NCI-H2029 (cell line): Measurements from ENCODE around the gene GMPR2.
"Not testable (repeated sequence)": the region's sequence is repeated elsewhere in the genome, so short reads cannot be mapped to it uniquely, and the experiment has no call there.

Source experiments
- DNase-seq: peaks from one replicate; lab custom pipeline; 2025; lab: John Stamatoyannopoulos, UW

Gene GMPR2

GRCh38 chr14:24202538-24202937 is 30.2 kb upstream of the GMPR2 start:
- not testable (repeated sequence) for DNase-seq

DNA sequence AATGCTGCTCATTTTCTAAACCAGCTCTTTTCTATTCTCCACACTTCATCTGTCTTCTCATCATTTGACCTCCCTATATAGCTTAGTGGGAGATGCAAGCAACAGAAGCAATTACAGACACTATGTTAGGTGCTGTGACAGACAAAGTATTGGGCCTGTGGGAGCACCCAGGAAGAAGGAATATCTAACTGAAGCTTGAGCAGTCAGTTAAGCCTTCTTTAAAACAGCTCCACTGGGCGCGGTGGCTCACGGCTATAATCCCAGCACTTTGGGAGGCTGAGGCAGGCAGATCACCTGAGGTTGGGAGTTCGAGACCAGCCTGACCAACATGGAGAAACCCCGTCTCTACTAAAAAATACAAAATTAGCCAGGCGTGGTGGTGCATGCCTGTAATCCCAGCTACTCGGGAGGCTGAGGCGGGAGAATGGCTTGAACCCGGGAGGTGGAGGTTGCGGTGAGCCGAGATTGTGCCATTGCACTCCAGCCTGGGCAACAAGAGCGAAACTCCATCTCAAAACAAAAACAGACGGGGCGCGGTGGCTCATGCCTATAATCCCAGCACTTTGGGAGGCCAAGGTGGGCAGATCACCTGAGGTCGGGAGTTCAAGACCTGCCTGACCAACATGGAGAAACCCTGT is 29.4 kb upstream of the GMPR2 start:
- not testable (repeated sequence) for DNase-seq

- no peak for DNase-seq
Measured at GRCh38 chr14:24204163-24205146, 28.3 kb upstream of the GMPR2 start.

DNA sequence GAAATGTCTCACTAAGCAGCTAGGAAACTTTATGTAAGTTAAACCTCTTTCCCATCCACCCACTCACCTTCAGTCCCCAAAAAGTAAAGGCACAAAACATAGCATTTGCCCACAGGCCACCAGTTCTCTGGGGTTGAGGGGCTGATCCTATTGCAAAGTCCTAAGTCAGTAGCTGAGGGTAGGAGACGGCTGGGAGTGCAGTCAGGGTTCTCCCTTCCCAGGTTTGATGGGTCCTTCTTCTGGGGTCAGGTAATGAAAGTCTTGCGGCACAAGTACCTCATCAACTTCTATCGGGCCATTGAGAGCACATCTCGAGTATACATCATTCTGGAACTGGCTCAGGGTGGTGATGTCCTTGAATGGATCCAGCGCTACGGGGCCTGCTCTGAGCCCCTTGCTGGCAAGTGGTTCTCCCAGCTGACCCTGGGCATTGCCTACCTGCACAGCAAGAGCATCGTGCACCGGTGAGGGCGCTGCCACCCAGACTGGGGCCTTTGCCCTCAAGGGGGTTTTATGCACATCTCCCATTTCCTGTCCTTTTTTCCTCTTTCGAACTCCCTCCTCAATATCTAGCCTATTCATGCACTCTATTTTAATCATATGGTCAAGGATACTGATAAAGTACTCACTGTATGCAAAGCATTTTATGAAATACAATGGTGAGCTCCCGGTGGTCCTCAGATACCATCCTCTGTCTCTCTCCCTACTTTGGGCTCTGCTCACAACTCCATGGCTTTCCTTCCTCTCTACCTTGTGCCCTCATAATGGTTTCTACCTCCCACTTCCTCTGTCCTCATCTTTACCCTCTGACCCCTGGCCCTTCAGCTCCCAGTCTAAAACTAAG is 26.2 kb upstream of the GMPR2 start:
- DNase-seq: no peak

DNA sequence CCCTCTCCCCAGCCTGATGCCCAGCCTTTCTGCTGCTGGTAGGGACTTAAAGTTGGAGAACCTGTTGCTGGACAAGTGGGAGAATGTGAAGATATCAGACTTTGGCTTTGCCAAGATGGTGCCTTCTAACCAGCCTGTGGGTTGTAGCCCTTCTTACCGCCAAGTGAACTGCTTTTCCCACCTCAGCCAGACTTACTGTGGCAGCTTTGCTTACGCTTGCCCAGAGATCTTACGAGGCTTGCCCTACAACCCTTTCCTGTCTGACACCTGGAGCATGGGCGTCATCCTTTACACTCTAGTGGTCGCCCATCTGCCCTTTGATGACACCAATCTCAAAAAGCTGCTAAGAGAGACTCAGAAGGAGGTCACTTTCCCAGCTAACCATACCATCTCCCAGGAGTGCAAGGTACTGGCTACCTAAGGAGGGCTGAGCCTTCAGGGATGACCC is 25.6 kb upstream of the GMPR2 start:
- no peak for DNase-seq

GRCh38 chr14:24207625-24208024 is 25.1 kb upstream of the GMPR2 start:
- DNase-seq: no peak

- no peak for DNase-seq
Measured at GRCh38 chr14:24211311-24211710, 21.4 kb upstream of the GMPR2 start.

GRCh38 chr14:24212924-24213865 is 19.5 kb upstream of the GMPR2 start, which contains the start of gene CHMP4A:
TSS of gene CHMP4A (minus strand) at chr14:24213488. CDS start at chr14:24213439, 49 bp downstream.
- DNase-seq: peak; percentile 96

- no peak for DNase-seq
Measured at GRCh38 chr14:24213866-24214662, 18.7 kb upstream of the GMPR2 start.

DNA sequence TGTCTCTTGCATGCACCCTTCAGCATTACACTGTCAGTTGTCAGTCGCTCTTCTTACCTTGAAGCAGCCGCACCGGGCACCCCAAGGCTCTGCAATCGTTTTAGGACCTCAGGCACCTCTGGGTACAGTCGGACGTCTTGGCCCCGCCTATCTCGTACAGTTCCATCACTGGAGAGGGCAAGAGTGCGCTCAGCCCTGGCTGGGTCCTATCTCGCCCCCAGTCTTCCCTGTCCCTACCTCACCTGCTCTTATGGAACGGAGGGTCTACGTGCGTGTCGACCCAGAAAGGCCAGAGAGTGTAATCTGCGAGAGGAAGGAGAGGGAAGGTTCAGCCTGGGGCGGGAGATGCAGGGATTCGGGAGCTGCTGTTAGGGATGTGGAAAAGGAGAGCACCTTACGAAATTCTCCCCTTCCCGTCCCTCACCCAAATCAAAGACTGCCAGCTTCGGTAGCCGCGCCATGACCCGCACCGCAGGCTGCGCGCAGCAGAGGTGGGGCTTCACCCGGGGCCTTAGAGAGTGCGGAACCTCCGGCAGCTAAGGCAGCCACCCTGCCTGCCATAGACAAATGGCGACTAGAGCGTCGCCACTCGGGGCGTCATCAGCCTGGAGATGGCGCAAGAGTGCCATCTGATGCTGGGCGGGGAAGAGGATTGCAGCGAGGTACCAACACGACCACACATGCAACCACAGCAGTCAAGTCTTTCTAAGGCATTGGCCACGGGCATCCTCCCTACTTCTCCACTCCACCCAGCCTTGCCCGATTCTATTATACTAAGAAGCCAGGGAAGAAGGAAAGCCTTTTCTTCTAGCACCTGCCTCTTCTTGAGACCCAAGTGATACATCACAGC is 17.0 kb upstream of the GMPR2 start, which contains the start of gene MDP1:
TSS of gene MDP1 (minus strand) at position 572 of the 850 bp plus-strand sequence. CDS start at position 461, 111 bp downstream.
- peak; percentile 91 for DNase-seq

DNA sequence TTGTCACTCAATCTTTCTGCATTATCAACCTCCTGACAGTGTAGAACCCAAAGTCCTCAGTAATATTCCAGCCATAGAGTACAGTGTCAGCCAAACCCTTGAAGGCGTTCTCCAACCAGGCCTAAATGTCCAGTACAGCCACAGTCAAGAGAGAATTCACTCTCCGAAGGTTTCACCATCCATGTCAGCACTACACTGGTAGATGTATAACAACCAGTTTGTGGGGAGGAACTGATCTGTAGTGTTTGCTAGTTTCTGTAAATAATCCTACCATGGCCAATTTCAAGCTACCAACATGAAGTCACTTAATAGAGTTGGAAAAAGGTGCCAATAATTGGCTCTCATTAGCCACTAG is 16.4 kb upstream of the GMPR2 start:
- no peak for DNase-seq

DNA sequence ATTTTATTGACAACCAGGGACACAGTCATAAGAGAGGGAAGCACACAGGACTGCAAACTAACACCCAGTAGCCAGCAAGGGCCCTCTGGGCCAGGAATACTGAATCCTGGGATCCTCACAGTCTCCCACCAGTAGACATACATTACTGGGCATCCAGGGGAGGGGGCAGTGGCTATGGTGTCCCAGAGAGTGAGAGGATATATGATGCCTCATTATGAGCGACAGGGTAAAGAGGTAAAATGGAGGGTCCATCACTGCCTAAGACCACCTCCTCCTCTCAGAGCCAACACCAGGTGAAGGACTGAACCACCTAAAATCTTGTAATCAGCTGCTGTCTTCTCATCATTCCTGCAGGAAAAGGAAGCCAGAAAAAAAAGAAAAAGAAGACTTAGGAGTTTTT is 15.9 kb upstream of the GMPR2 start:
- not testable (repeated sequence) for DNase-seq

DNA sequence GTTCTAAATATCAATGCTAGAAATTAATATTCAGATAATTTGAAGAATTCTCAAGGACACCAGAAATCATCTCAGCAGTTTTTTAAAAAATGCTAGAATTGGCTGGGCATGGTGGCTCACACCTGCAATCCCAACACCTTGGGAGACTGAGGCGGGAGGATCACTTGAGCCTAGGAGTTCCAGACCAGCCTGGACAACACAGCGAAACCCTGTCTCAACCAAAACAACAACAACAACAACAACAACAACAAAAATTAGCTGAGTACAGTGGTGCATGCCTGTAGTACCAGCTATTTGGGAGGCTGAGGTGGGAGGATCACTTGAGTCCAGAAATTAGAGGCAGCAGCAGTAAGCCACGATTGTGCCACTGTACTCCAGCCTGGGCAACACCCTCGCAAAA is 13.6 kb upstream of the GMPR2 start:
- DNase-seq: no peak

DNA sequence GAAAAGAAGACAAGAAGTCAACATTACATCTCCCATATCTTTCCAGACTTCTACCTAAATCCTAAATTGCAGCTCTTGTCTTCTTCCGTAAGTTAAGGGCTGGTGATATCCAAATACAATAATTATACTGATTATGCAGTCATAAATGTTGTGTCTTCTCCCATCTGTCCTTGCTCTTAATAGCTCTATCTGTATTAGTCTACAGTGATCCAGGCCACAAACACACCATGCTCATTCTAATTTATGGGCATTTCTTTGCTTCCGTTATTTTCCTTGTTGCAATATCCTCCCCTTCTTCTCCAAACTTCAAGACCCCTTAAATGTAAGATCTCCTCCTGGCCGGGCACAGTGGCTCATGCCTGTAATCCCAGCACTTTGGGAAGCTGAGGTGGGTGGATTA is 13.2 kb upstream of the GMPR2 start:
- no peak for DNase-seq

DNA sequence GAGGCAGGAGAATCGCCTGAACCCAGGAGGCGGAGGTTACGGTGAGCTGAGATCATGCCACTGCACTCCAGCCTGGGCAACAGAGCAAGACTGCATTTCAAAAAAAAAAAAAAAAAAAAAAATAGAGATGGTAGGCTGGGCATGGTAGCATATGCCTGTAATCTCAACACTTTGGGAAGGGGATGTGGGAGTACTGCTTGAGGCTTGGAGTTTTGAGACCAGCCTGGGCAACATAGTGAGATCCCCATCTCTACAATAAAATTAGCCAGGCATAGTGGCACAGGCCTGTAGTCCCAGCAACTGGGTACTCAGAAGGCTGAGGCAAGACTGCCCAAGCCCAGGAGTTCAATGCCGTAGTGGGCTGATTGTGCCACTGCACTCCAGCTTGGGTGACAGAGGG is 9.7 kb upstream of the GMPR2 start:
- not testable (repeated sequence) for DNase-seq

GRCh38 chr14:24224618-24225071 is 8.1 kb upstream of the GMPR2 start:
- DNase-seq: no peak

- DNase-seq: no peak
Measured at GRCh38 chr14:24226473-24226872, 6.3 kb upstream of the GMPR2 start.

- DNase-seq: no peak
Measured at GRCh38 chr14:24228902-24229301, 3.8 kb upstream of the GMPR2 start.
